Right lobe of liver (tissue), 6 donors: ENCODE measurements around the gene ALDH16A1. TPM values are rescaled to one million over a fixed set of nuclear protein-coding genes. Genes with fewer than 3 reads are reported as not detected.

ENCODE experiments used
- ATAC-seq, 4 donors: fragments of 200-7000 bp; cut with Tn5 transposase; one replicate each; pipeline ENCODE4 v1.9.1; 2020; ENCODE audit warnings: mild to moderate bottlenecking in 4 of 4, moderate library complexity in 4 of 4
- DNase-seq, 3 donors: peaks; one replicate each; pipeline ENCODE4 v3.0.0-alpha.2; 2020
- H3K27ac ChIP-seq, 3 donors: fragments of 200-600 bp; one replicate each; pipeline ENCODE4 v1.8.0; 2022
- H3K27me3 ChIP-seq, 2 donors: fragments of 200-600 bp; one replicate each; pipeline ENCODE4 v1.8.0; 2022
- H3K36me3 ChIP-seq, 4 donors: fragments of 200-600 bp; sonication (generic) in 1 of 4; one replicate each; pipeline versions ENCODE4 v1.5.1 to v1.8.0; 2017 to 2022; ENCODE audit warnings: control low read depth in 1 of 4
- H3K4me1 ChIP-seq, 4 donors: fragments of 200-600 bp; sonication (generic) in 1 of 4; one replicate each; pipeline versions ENCODE4 v1.5.1 to v1.8.0; 2017 to 2022; ENCODE audit warnings: control low read depth in 1 of 4
- H3K4me3 ChIP-seq, 3 donors: fragments of 200-600 bp; one replicate each; pipeline ENCODE4 v1.8.0; 2022
- H3K9me3 ChIP-seq, 4 donors: fragments of 200-600 bp; sonication (generic) in 1 of 4; one replicate each; pipeline versions ENCODE4 v1.5.1 to v1.8.0; 2017 to 2022; ENCODE audit warnings: control low read depth in 1 of 4
- CTCF ChIP-seq, 4 donors: fragments of 200-600 bp in 3 of 4; fragments of 450-650 bp in 1 of 4; IDR thresholded peaks; one replicate each; pipeline versions ENCODE4 v1.5.1 to v1.8.0; 2016 to 2022; ENCODE audit warnings: antibody characterized with exemption in 4 of 4, mild to moderate bottlenecking in 2 of 4
- POLR2A ChIP-seq: fragments of 450-650 bp; IDR thresholded peaks from one replicate; pipeline ENCODE4 v1.6.1; 2017; ENCODE audit warnings: antibody characterized with exemption, mild to moderate bottlenecking
- WGBS: methylation state at CpG from one replicate; pipeline ENCODE4 v1.1.6; 2018; ENCODE audit warnings: low coverage, low lambda C conversion rate; ENCODE audit not compliant: insufficient coverage; ENCODE audit errors: missing lambda C conversion rate; 5-methylcytosine and 5-hydroxymethylcytosine counted together
- intact Hi-C, 2 donors: fragments of 100-400 bp; cut with DNase I; formaldehyde crosslinking; loops; one replicate each; pipeline versions ENCODE4 v1.11.2 to v1.14.1; 2022
- total RNA-seq, 6 experiments: library from RNA; depleted of rRNA in 2 of 6; stranded (reverse); fragments of >200 nt in 2 of 6; fragmentation: NEBNext Ultra II Directional in 3 of 6; extraction: Animal tissue kit (Norgen Biotek cat#: 25700) in 3 of 6; gene quantifications; one replicate each; pipeline versions ENCODE4 v1.1.0 to v1.2.4, GENCODE V29; 2016 to 2023
- donor health status: DM: no; HTN: yes; CAD: no.
- donor health status: DM: no; HTN: no; CAD: no.
- donor health status: DM: no; HTN: no; CAD: no.
- donor health status: DM: no; HTN: yes; CAD: no.
- donor health status: DM: no; HTN: yes; CAD: no.

Gene ALDH16A1
- total RNA-seq, 6 experiments from 2014 or later = 14.4 to 29.6 (median 19.8) TPM

DNA sequence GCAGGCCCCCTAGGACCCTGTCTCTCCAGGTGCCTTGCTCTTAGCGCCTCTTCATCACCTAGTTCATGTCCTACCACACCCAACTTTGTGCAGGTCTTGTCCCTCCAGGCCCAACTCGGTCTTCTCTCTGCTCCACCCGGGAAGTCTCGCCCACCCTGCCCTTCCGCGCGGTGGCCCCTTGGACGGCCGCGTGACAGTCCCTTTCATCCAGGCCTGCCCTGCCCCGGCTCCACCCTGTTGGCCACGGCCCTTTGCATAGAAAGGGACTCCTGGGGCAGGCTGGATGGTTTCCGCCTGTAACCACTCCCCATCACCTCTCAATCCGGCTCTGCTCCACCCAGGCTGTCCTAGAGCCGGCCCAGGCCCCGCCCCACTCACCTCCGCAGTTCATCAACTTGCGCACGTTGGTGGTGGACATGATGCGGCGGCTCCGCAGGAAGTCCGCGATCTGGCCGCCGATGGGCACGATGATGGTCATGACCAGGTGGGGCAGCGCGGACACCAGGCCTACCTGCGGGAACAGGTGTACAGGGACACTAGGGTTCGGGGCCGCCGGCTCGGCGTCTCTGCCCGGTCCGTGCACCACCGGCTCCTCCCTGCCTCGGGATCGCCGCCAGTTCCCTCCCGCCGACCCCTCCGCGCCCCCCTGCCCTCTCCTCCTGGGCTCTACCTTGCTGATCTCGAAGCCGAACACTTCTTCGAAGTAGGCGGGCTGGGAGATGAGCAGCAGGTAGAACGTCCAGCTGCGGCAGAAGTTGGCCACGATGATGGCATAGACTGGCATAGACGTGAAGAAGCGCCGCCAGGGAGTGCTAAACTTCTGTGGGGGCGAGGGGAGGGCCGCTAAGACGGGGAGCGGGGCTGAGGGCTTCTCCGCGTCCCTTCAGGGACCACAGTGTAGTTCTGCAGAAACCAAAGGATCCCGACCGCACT lies 20.6 kb upstream of the ALDH16A1 start:
- intact Hi-C loops = loop anchor here in 1 of 2 donors (10.0 kb wide), 1 partner anchor 178 kb away; no protein-coding TSS in a partner anchor
- WGBS = 11% methylated on average over 19 of the region's 63 CpGs
- no peaks in the 10 kb centered on the region for H3K36me3 ChIP-seq
- H3K27ac ChIP-seq = no peak overlapping the region
- ATAC-seq = no peak
- peaks cover 7 to 20% of the 10 kb centered on the region in 2 donors for H3K27me3 ChIP-seq
- no peak for TF ChIP-seq CTCF (IDR thresholded peaks at IDR 0.05)
- TF ChIP-seq POLR2A = no peak
- H3K9me3 ChIP-seq = no peaks in the 10 kb centered on the region
- H3K4me3 ChIP-seq = no peak overlapping the region
- H3K4me1 ChIP-seq = no peaks in the 10 kb centered on the region
- DNase-seq = no peak

DNA sequence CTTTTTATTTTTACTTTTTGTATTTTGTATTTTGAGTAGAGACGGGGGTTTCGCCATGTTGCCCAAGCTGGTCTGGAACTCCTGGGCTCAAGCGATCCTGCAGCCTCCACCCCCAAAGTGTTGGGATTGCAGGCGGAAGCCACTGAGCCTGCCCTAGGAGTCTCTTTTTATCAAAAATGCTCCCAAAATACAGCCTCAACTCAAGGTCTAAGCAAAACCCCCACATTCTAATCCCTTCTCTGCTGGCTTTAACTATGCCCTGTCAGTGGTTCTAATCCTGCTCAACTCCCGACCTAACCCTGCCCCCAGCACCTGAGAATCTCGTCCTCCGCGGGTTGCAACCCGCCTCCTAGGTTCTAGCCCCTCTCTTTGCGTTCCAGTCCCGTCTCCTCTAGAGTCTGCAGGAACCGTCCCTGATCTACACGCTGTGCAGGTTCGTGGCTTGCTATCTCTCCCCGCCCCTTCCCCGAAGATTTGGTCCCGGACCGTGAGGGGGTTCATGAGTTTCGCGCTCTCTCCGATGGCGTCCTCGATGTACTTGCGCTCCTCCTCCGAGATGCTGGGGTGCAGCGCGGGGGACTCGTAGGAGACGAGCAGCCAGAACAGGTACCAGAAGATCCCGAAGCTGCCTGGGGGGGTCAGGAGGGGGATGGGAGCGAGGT lies 19.7 kb upstream of the ALDH16A1 start:
- Histone ChIP-seq H3K4me3 (no peak overlapping the region), H3K36me3 (no peaks in the 10 kb centered on the region), H3K9me3 (no peaks in the 10 kb centered on the region), H3K4me1 (no peaks in the 10 kb centered on the region), H3K27me3 (peaks cover 7 to 20% of the 10 kb centered on the region in 2 donors), H3K27ac (no peak overlapping the region)
- ATAC-seq (no peak), DNase-seq (no peak)
- intact Hi-C loops = loop anchor here in 1 of 2 donors (10.0 kb wide), 1 partner anchor 179 kb away; no protein-coding TSS in a partner anchor
- TF ChIP-seq CTCF (IDR thresholded peaks at IDR 0.05) (no peak), POLR2A (no peak)
- 11% methylated on average over 30 of the region's 31 CpGs for WGBS

- Histone ChIP-seq H3K9me3 (no peaks in the 10 kb centered on the region), H3K36me3 (no peaks in the 10 kb centered on the region), H3K27ac (no peak overlapping the region), H3K27me3 (peaks cover 7 to 20% of the 10 kb centered on the region in 2 donors), H3K4me3 (no peak overlapping the region), H3K4me1 (no peaks in the 10 kb centered on the region)
- TF ChIP-seq CTCF (IDR thresholded peaks at IDR 0.05) = no peak
- TF ChIP-seq POLR2A = no peak
- DNase-seq (no peak), ATAC-seq (no peak)
- intact Hi-C loops = loop anchor here (5.0 to 10.0 kb wide), 2 partner anchors 38 to 180 kb away; no protein-coding TSS in a partner anchor
- 69% methylated on average over 6 of the region's 18 CpGs for WGBS
Measured at GRCh38 chr19:49434907-49435583, 18.0 kb upstream of the ALDH16A1 start.

DNA sequence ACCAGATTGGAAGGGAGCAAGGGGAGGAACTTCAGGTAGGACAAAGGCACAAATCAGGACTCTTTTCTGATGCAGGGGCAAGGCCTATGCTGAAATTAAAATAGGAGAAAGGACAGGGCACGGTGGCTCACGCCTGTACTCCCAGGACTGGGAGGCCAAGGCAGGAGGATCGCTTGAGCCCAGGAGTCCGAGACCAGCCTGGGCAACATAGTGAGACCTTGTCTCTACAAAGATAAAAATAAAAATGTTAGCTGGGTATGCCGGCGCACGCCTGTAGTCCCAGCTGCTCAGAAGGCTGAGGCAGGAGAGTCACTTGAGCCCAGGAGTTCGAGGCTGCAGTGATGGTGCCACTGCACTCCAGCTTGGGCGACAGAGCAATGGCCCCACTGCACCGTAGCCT lies 17.4 kb upstream of the ALDH16A1 start:
- H3K36me3 ChIP-seq = no peaks in the 10 kb centered on the region
- no peak overlapping the region for H3K27ac ChIP-seq
- no peaks in the 10 kb centered on the region for H3K4me1 ChIP-seq
- ATAC-seq (no peak), DNase-seq (no peak)
- no peak overlapping the region for H3K4me3 ChIP-seq
- intact Hi-C loops = loop anchor here (5.0 to 10.0 kb wide), 2 partner anchors 38 to 181 kb away; no protein-coding TSS in a partner anchor
- peaks cover 7 to 20% of the 10 kb centered on the region in 2 donors for H3K27me3 ChIP-seq
- WGBS = 78% methylated on average over 7 of the region's 10 CpGs
- no peak for TF ChIP-seq POLR2A
- TF ChIP-seq CTCF (IDR thresholded peaks at IDR 0.05) = no peak
- H3K9me3 ChIP-seq = no peaks in the 10 kb centered on the region
